BE2C (cell line): Measurements from ENCODE around the gene USP34.

Source experiments
- DNase-seq: peaks from one replicate; pipeline ENCODE4 v3.0.0-alpha.2; 2020
- H3K27me3 ChIP-seq: fragments of 250-450 bp; sonication (Bioruptor Pico); 2 replicates; pipeline ENCODE4 v1.5.1; 2020; ENCODE audit warnings: mild to moderate bottlenecking
- H3K36me3 ChIP-seq: fragments of 250-450 bp; sonication (Bioruptor Pico); 2 replicates; pipeline ENCODE4 v1.5.1; 2020; ENCODE audit warnings: mild to moderate bottlenecking
- H3K4me1 ChIP-seq: fragments of 250-450 bp; sonication (Bioruptor Pico); 2 replicates; pipeline ENCODE4 v1.5.1; 2020
- H3K4me3 ChIP-seq: 2 replicates; pipeline ENCODE4 v1.5.1; 2011; ENCODE audit warnings: low read depth, low read length
- H3K9me3 ChIP-seq: fragments of 250-450 bp; sonication (Bioruptor Pico); 2 replicates; pipeline ENCODE4 v1.5.1; 2020
- CTCF ChIP-seq: IDR thresholded peaks from 2 replicates; pipeline ENCODE4 v1.5.1; 2012; ENCODE audit warnings: mild to moderate bottlenecking, low read depth, low read length

Gene USP34

GRCh38 chr2:61421611-61422010 is 49.3 kb downstream of the USP34 start:
- H3K36me3 ChIP-seq = no peaks in the 10 kb centered on the region
- no peak for TF ChIP-seq CTCF
- H3K9me3 ChIP-seq = no peaks in the 10 kb centered on the region
- H3K4me3 ChIP-seq = no peak overlapping the region
- H3K4me1 ChIP-seq = no peaks in the 10 kb centered on the region
- no peaks in the 10 kb centered on the region for H3K27me3 ChIP-seq
- no peak for DNase-seq

DNA sequence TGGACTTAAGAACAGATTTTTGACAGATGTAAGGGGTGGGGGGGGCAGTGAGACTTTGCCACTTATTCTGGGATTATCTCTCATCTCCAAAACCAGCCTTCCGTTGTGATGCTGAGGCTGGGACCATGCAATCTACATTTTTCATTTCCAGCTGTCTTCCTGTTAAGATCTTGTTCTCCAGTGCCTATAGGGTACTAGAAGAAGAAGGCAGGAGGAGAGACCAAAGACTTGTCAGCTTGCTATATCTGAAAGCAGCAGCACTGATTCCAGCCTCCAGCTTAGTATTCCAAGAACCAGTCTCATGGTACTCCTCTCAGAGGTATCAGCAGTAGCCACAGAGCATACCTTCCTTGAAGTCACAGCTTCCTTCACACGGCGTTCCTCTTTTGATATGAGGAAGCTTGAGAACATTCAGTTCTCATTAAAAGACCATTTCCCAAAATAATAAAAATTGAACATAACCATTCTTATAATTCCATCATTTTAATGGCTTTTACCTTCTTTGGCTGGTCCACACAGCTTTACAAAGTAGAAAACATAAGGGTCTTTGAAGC is 49.8 kb downstream of the USP34 start:
- Histone ChIP-seq H3K36me3 (no peaks in the 10 kb centered on the region), H3K27me3 (no peaks in the 10 kb centered on the region), H3K9me3 (no peaks in the 10 kb centered on the region), H3K4me3 (no peak overlapping the region), H3K4me1 (no peaks in the 10 kb centered on the region)
- TF ChIP-seq CTCF = no peak
- no peak for DNase-seq

DNA sequence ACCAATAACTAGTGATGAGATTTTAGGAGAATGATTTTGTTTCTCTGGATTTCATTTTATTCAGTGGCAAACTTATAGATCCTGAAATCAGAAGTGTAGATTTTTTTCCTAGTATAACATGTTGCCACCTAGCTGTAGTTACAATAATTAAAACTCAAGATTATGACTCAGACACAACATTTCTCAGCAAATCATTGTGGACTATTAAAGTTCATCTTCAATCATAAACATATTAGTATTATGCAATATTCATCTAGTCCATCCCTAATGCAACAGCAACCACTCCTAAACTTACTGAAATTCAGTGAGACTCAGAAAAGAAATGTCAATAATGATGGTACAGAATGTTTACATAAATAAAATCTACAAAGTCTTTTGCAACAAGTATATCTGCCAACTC is 51.3 kb downstream of the USP34 start:
- Histone ChIP-seq H3K4me3 (no peak overlapping the region), H3K4me1 (no peaks in the 10 kb centered on the region), H3K36me3 (no peaks in the 10 kb centered on the region), H3K27me3 (no peaks in the 10 kb centered on the region), H3K9me3 (no peaks in the 10 kb centered on the region)
- no peak for DNase-seq
- no peak for TF ChIP-seq CTCF

DNA sequence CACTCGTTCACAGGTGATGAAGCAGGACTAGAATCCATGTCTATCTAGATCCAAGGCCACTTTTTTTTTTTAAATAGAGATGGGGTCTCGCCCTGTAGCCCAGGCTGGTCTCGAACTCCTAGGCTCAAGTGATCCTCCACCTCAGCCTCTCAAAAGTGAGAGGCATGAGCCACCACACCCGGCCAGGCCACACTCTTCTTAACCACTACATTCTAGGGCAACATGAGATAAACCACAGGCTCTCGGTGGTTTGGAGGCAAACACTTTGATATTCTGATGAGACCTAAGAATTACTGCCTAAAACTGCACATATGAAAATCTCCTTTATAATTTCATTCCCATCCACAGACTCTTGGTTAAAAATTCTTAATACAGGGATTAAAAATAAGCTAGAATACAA is 51.8 kb downstream of the USP34 start:
- no peaks in the 10 kb centered on the region for H3K27me3 ChIP-seq
- no peaks in the 10 kb centered on the region for H3K4me1 ChIP-seq
- H3K4me3 ChIP-seq = no peak overlapping the region
- TF ChIP-seq CTCF = no peak
- no peaks in the 10 kb centered on the region for H3K36me3 ChIP-seq
- DNase-seq = no peak
- no peaks in the 10 kb centered on the region for H3K9me3 ChIP-seq

DNA sequence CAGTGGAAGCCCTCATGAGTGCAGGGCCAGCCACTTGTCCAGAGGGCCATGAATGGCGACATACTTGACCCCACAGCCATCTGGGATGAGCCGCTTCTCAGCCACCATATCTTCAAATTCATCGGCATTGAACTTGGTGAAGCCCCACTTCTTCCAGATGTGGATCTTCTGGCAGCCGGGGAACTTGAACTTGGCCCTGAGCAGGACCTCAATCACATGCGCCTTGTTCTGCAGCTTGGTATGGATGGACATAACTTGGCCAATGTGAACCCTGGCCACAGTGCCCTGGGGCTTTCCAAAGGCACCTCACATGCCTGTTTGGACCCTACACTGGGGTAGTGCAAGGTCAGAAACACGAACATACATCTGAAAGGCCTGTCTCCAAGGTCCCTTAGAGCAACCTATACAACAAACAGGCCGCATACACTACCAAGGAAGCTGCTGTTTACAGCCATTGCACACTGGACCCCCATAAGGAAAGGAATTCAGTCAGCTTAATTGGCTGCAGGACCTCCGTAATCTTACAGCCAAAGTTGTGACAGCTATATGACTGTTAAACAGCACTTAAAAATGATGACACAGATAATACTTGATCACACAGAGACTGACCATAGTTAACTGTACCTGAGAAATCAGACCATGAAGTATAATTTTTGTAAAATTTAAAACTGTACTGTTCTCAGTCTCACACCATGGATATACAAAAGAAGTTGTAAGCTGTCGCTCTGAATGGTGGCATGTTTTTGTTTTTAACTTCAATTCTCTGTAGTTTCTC is 53.8 kb downstream of the USP34 start:
- no peak for TF ChIP-seq CTCF
- Histone ChIP-seq H3K9me3 (no peaks in the 10 kb centered on the region), H3K27me3 (no peaks in the 10 kb centered on the region), H3K36me3 (no peaks in the 10 kb centered on the region), H3K4me1 (no peaks in the 10 kb centered on the region), H3K4me3 (no peak overlapping the region)
- no peak for DNase-seq

DNA sequence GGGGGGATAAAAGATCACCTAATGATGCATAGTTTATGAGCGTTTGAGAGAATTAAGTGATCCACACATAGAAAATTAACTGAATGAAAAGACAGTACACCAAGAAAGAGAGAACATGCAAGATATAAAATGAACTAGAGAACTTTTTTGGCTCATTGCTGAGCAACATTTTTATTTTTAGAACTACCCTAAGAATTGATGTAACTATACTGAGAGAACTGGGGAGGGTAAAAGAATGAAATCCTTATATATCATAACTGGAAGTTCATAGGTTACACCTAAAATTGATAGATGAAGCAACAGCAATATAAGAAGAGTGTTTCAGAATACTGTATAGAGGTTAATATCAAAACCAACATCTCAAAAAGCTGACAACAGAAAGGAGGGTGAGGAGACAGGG is 55.6 kb downstream of the USP34 start:
- Histone ChIP-seq H3K4me1 (no peaks in the 10 kb centered on the region), H3K9me3 (no peaks in the 10 kb centered on the region), H3K27me3 (no peaks in the 10 kb centered on the region), H3K36me3 (no peaks in the 10 kb centered on the region), H3K4me3 (no peak overlapping the region)
- DNase-seq = no peak
- TF ChIP-seq CTCF = no peak
